Stomach (tissue), 9 donors: ENCODE data around the gene THAP7. TPM values are rescaled to one million over a fixed set of nuclear protein-coding genes. Genes with fewer than 3 reads are reported as not detected.

Source experiments
- DNase-seq, 2 donors: peaks; one replicate each; pipeline versions ENCODE4 v3.0.0 to v3.0.0-alpha.2; 2013 to 2019
- H3K27ac ChIP-seq, 5 donors: fragments of 200-600 bp in 4 of 5; sonication (generic) in 4 of 5; one replicate each; pipeline ENCODE4 v1.5.1; 2013 to 2019; ENCODE audit warnings: mild to moderate bottlenecking in 1 of 5, moderate library complexity in 1 of 5
- H3K27me3 ChIP-seq, 3 donors: fragments of 200-600 bp; sonication (generic); one replicate each; pipeline ENCODE4 v1.5.1; 2017 to 2019; ENCODE audit warnings: mixed run types in 1 of 3
- H3K36me3 ChIP-seq, 4 donors: fragments of 200-600 bp; sonication (generic); 1 replicate in 3 of 4; 2 replicates in 1 of 4; pipeline ENCODE4 v1.5.1; 2016 to 2019
- H3K4me1 ChIP-seq, 4 donors: fragments of 200-600 bp; sonication (generic); one replicate each; pipeline ENCODE4 v1.5.1; 2016 to 2019
- H3K4me3 ChIP-seq, 4 donors: fragments of 200-600 bp; sonication (generic) in 3 of 4; one replicate each; pipeline ENCODE4 v1.5.1; 2016 to 2019; ENCODE audit warnings: mild to moderate bottlenecking in 1 of 4
- H3K9me3 ChIP-seq, 4 donors: fragments of 200-600 bp; sonication (generic); one replicate each; pipeline ENCODE4 v1.5.1; 2016 to 2019
- CTCF ChIP-seq, 7 experiments: fragments of 450-650 bp in 4 of 7; fragments of 200-600 bp in 3 of 7; sonication (generic) in 3 of 7; IDR thresholded peaks; one replicate each; pipeline ENCODE4 v1.5.1; 2016 to 2019; ENCODE audit warnings: antibody characterized with exemption in 7 of 7, control low read depth in 2 of 7, mild to moderate bottlenecking in 1 of 7
- EP300 ChIP-seq: sonication (generic); formaldehyde crosslinking; IDR thresholded peaks from one replicate; pipeline ENCODE4 v1.6.1; 2017; ENCODE audit warnings: antibody characterized with exemption
- POLR2A ChIP-seq, 4 donors: fragments of 450-650 bp; IDR thresholded peaks; one replicate each; pipeline ENCODE4 v1.6.1; 2016; ENCODE audit warnings: antibody characterized with exemption in 4 of 4, control low read depth in 2 of 4, mild to moderate bottlenecking in 1 of 4, moderate library complexity in 1 of 4
- POLR2AphosphoS5 ChIP-seq, 3 donors: sonication (generic); formaldehyde crosslinking; IDR thresholded peaks; one replicate each; pipeline ENCODE4 v1.6.1; 2016; ENCODE audit warnings: antibody characterized with exemption in 3 of 3
- WGBS, 5 donors: extraction: QIAGEN DNeasy Blood & Tissue Kit in 3 of 5; methylation state at CpG; one replicate each; pipeline versions ENCODE4 v1.1.5 to v1.1.7; 2013 to 2018; 5-methylcytosine and 5-hydroxymethylcytosine counted together
- intact Hi-C: fragments of 100-400 bp; cut with DNase I; formaldehyde crosslinking; loops from one replicate; pipeline ENCODE4 v1.15.1; 2023; ENCODE audit warnings: low total_unique reads
- polyA plus RNA-seq, 3 donors: library from polyadenylated mRNA; stranded (reverse); fragments of 200-250 nt; gene quantifications; one replicate each; pipeline ENCODE4 v1.2.3, GENCODE V29; 2013
- total RNA-seq, 5 donors: library from RNA; depleted of rRNA; stranded (reverse); fragments of >200 nt; gene quantifications; one replicate each; pipeline versions ENCODE4 v1.1.0 to v1.2.3, GENCODE V29; 2014 to 2016
- donor health status: healthy with polysubstance abuse.
- donor health status: Bipolar disorder and iron deficiency.
- donor health status: healthy.

The THAP7 gene
- total and polyA plus RNA-seq, 8 donors = 5.8 to 57.2 (median 42.1) TPM

GRCh38 chr22:21032037-21032867, 30.3 kb upstream of the THAP7 start, which contains the start of gene SLC7A4:
SLC7A4 (minus strand) TSS chr22:21032561; CDS start chr22:21031812, 749 bp downstream.
- WGBS, 5 donors = 5 to 9% (median 7%) methylated on average over 19 to 59 of the region's 59 CpGs
- Histone ChIP-seq H3K27ac (no peak within 1 kb of the TSS), H3K27me3 (peaks cover 0 to 54% (median 14%) of the 10 kb centered on the region in 3 donors), H3K9me3 (no peaks in the 10 kb centered on the region), H3K4me1 (peaks cover 9 to 17% (median 12%) of the 10 kb centered on the region in 4 donors), H3K36me3 (no peaks in the 10 kb centered on the region), H3K4me3 (peak within 1 kb of the TSS; percentile 38 to 50 (median 42))
- TF ChIP-seq EP300 (no peak), POLR2AphosphoS5 (IDR thresholded peaks at IDR 0.05) (no peak), CTCF (IDR thresholded peaks at IDR 0.05) (no peak), POLR2A (IDR thresholded peaks at IDR 0.05) (no peak)
- intact Hi-C loops = no loop called here
- DNase-seq = peak; percentile 27 to 76

- Histone ChIP-seq H3K27me3 (peaks cover 0 to 54% (median 14%) of the 10 kb centered on the region in 3 donors), H3K27ac (no peak overlapping the region), H3K9me3 (no peaks in the 10 kb centered on the region), H3K36me3 (no peaks in the 10 kb centered on the region), H3K4me1 (peaks cover 9 to 17% (median 12%) of the 10 kb centered on the region in 4 donors), H3K4me3 (peak overlapping the region; percentile 38 to 50 (median 42))
- WGBS, 5 donors = 86 to 93% (median 91%) methylated on average over 17 to 18 of the region's 18 CpGs; no CpG with 5 or more reads in 1 of the 5 donors
- no peak for DNase-seq
- intact Hi-C loops = no loop called here
- no peak for TF ChIP-seq POLR2AphosphoS5 (IDR thresholded peaks at IDR 0.05)
- no peak for TF ChIP-seq EP300
- no peak for TF ChIP-seq POLR2A (IDR thresholded peaks at IDR 0.05)
- no peak for TF ChIP-seq CTCF (IDR thresholded peaks at IDR 0.05)
Observed at GRCh38 chr22:21031545-21032036, 29.7 kb upstream of the THAP7 start.

- peaks cover 9 to 17% (median 12%) of the 10 kb centered on the region in 4 donors for H3K4me1 ChIP-seq
- H3K36me3 ChIP-seq = no peaks in the 10 kb centered on the region
- DNase-seq = no peak
- intact Hi-C loops = no loop called here
- H3K27me3 ChIP-seq = peaks cover 0 to 54% (median 14%) of the 10 kb centered on the region in 3 donors
- TF ChIP-seq CTCF (IDR thresholded peaks at IDR 0.05) = no peak
- TF ChIP-seq EP300 = no peak
- TF ChIP-seq POLR2A (IDR thresholded peaks at IDR 0.05) = no peak
- no peak for TF ChIP-seq POLR2AphosphoS5 (IDR thresholded peaks at IDR 0.05)
- 89 to 96% (median 95%) methylated on average over 37 to 40 of the region's 40 CpGs for WGBS, 5 donors
- H3K4me3 ChIP-seq = no peak overlapping the region
- no peak overlapping the region for H3K27ac ChIP-seq
- H3K9me3 ChIP-seq = no peaks in the 10 kb centered on the region
Observed at GRCh38 chr22:21030621-21031544, 29.0 kb upstream of the THAP7 start.

- H3K27me3 ChIP-seq = peaks cover 0 to 54% (median 14%) of the 10 kb centered on the region in 3 donors
- no peak overlapping the region for H3K27ac ChIP-seq
- peaks cover 9 to 17% (median 12%) of the 10 kb centered on the region in 4 donors for H3K4me1 ChIP-seq
- DNase-seq = no peak
- H3K36me3 ChIP-seq = no peaks in the 10 kb centered on the region
- TF ChIP-seq POLR2A (IDR thresholded peaks at IDR 0.05) (no peak), CTCF (IDR thresholded peaks at IDR 0.05) (no peak)
- intact Hi-C loops = no loop called here
- no peaks in the 10 kb centered on the region for H3K9me3 ChIP-seq
- H3K4me3 ChIP-seq = no peak overlapping the region
- WGBS, 5 donors = 84 to 94% (median 90%) methylated on average over 15 of the region's 15 CpGs
Observed at GRCh38 chr22:21030032-21030431, 28.1 kb upstream of the THAP7 start.
